NB4 (cell line): ENCODE results near the gene CKAP5.

Experiments used
- DNase-seq: peaks from one replicate; pipeline ENCODE4 v3.0.0; 2010; ENCODE audit warnings: low read depth
- H3K4me3 ChIP-seq: one replicate; pipeline ENCODE4 v1.5.1; 2011; ENCODE audit warnings: mild to moderate bottlenecking, low read depth, low read length, moderate library complexity
- MYC ChIP-seq: IDR thresholded peaks from 2 replicates; pipeline ENCODE4 v1.6.1; 2011; ENCODE audit warnings: low read depth, low read length
- POLR2A ChIP-seq: IDR thresholded peaks from 2 replicates; pipeline ENCODE4 v1.6.1; 2011; ENCODE audit warnings: mild to moderate bottlenecking; ENCODE audit not compliant: insufficient read length; ENCODE audit errors: extremely low read depth
- TF ChIP-seq, protein P1 (sequence below): IDR thresholded peaks from 2 replicates; pipeline ENCODE4 v1.6.1; 2011; ENCODE audit warnings: low read depth, low read length
- TF ChIP-seq, protein P2 (sequence below): IDR thresholded peaks from one replicate; pipeline ENCODE4 v1.5.1; 2012; ENCODE audit warnings: low read depth, low read length

CKAP5 gene

DNA sequence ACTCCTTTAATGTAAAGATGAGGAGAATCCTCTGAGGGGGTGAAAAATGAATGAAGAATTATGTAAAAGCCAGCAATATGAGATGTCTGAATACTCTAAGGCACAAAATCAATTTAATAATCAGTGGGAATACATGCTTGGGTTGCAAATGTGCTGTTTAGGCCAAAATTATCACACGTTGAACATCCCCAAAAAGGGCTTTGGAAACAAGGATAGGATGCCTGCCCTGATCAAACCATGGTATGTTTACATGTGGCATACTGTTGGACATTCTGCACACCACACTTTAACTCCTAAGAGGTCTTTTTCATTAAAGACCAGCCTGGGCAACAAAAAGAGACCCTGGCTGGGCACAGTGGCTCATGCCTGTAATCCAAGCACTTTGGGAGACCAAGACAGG lies 100.8 kb downstream of the CKAP5 start:
- no peak for DNase-seq
- TF ChIP-seq, protein P1, sequence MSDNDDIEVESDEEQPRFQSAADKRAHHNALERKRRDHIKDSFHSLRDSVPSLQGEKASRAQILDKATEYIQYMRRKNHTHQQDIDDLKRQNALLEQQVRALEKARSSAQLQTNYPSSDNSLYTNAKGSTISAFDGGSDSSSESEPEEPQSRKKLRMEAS: no peak
- no peak overlapping the region for H3K4me3 ChIP-seq

DNA sequence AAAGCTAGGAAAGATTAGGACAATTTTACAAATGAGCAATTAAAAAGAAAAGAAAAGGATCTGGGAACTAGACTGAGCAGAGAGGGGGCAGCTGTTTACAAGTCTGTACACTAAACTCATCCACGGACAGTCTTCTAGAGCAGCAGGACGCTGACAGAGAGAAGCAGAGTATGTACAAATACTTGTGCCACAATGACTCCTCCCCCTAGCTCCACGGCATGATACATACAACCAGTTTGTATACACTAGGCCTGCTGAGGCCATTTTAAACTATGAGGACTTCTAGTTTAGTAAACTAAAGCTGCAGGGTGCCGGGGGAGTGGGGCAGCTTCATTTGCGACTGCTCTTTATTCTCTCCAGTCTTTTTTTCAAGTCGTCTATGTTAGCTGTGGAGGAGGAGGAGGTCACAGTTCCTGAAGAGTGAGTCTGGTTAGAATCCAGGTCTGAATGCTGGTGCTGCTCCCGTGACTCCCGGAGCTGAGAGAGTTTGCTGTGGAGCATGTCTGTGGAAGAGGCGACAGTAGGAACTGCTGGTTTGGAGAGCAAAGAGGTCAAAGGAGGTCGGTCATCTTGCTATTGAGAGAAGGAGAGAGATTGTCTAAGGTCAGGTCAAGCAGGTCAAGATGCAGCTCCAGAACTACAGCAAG lies 102.3 kb downstream of the CKAP5 start:
- TF ChIP-seq MYC (no peak), POLR2A (no peak)
- TF ChIP-seq, protein P2, sequence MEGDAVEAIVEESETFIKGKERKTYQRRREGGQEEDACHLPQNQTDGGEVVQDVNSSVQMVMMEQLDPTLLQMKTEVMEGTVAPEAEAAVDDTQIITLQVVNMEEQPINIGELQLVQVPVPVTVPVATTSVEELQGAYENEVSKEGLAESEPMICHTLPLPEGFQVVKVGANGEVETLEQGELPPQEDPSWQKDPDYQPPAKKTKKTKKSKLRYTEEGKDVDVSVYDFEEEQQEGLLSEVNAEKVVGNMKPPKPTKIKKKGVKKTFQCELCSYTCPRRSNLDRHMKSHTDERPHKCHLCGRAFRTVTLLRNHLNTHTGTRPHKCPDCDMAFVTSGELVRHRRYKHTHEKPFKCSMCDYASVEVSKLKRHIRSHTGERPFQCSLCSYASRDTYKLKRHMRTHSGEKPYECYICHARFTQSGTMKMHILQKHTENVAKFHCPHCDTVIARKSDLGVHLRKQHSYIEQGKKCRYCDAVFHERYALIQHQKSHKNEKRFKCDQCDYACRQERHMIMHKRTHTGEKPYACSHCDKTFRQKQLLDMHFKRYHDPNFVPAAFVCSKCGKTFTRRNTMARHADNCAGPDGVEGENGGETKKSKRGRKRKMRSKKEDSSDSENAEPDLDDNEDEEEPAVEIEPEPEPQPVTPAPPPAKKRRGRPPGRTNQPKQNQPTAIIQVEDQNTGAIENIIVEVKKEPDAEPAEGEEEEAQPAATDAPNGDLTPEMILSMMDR: no peak
- TF ChIP-seq, protein P1: no peak
- H3K4me3 ChIP-seq: no peak overlapping the region
- DNase-seq: no peak

DNA sequence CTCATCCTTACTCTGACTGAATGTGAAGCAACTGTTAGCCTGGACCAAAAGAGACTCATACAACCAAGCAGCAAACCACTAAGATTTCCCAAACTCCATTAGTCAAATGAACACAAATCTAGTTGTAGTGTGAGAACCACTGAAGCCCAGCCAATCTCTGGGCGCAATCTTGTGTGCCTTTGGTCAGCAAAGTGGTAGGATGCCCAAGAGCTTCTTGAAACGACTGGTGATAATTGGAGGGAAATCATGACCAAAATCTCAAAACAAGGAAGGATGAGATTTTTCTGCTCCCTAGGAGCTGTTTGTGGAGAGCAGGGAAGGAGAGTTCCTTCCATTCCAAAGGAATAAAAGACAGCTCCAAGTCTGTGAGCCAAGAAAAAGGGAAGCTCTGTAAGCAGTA lies 103.0 kb downstream of the CKAP5 start:
- TF ChIP-seq, protein P1: no peak
- TF ChIP-seq MYC (no peak), POLR2A (no peak)
- TF ChIP-seq, protein P2: no peak
- DNase-seq: no peak
- no peak overlapping the region for H3K4me3 ChIP-seq

DNA sequence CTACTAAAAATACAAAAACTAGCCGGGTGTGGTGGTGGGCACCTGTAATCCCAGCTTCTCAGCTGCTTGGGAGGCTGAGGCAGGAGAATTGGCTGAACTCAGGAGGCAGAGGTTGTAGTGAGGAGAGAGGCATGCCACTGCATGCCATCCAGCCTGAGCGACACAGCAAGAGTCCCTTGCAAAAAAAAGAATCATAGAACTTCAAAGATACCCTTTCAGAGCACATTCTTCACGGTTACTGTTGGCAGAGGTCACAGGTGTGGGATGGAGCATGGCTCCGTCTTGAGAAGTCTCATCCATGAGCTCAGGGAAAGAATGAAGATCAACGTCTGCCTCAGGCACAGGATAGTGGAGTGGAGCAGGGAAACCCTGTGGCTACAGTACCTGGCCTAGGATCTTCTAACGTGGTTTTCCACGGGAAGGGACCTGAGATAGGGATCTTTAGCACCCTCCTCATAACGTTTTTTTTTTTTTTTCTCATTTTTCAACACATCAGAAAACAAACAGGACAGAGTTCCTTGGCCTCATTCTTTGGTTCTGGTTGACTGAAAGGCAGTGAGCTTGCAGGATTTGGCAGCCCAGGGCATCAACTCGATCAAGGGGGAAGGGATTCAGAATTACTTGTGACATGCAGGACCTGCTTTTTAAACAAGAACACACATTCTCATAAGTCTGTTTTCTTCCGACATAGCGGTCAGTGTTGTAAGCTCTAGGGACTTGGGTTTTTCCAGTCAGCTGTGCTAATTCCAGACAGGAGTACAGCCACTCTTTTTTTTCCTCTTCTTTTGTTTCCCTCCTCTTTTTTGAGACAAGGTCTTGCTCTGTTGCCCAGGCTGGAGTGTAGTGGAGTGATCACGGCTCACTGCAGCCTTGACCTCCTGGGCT lies 104.2 kb downstream of the CKAP5 start:
- H3K4me3 ChIP-seq: no peak overlapping the region
- no peak for DNase-seq
- TF ChIP-seq, protein P1: no peak
- TF ChIP-seq MYC (no peak), POLR2A (no peak)
- TF ChIP-seq, protein P2: no peak

DNA sequence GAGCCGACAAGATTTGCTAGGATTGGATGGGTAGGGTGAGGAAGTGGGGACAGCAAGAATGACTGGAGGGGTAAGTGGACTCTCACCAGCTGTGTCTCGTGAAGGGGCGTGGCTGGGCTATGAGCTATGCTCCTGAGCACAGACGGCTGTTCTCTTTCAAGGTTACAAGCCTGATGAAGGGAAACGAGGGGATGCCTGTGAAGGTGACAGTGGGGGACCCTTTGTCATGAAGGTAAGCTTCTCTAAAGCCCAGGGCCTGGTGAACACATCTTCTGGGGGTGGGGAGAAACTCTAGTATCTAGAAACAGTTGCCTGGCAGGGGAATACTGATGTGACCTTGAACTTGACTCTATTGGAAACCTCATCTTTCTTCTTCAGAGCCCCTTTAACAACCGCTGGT lies 107.2 kb downstream of the CKAP5 start:
- no peak for DNase-seq

More for the DNA sequence above, 107.2 kb downstream of the CKAP5 start:
- no peak overlapping the region for H3K4me3 ChIP-seq
- TF ChIP-seq POLR2A (no peak), MYC (no peak)
- TF ChIP-seq, protein P2: no peak
- TF ChIP-seq, protein P1: no peak
